Stimulated activated CD4-positive, alpha-beta T cell treated with anti-CD3 and anti-CD28 coated beads, Interleukin-2, amount 100 ng/mL, for 24 hours (primary cell): Measurements from ENCODE around the gene CDK6.
A peak's percentile ranks its signal among the peaks of the same experiment; 100 is the strongest.

Experiments used
- DNase-seq, 2 donors: peaks; one replicate each; pipeline ENCODE4 v3.0.0-alpha.2; 2020

CDK6 gene

DNA sequence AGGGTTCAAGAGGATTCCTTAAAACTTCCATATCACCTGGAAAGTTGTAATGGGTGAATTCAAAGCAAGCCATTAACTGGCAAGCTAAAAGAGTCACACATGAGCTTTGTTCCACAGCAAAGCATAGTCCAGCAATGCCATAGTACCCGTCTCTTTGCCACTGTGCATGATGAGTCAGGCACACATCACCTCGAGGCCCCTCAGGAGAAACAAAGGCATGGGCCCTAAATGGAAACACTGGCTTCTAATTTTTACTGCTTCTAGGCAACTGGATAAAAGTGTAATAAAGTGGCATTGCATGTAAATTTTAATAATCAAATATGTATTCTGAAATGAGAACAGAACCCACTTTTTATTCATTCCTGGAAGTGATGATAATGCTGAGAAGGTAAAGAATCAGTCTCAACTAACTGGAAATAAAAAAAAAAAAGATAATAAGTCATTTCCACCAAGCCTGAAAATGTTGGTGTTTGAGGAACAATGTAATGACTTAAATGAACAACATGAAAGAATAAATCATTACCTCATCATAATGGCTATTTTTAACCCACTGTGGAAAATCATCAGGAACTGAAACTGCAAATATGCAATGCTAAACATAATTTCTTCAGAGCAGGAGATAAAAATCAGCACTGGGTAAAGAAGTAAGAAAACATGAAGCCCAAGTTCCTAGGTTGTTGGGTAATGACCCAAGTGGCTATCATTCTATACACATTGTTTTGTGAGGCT is 104.9 kb downstream of the CDK6 start:
- DNase-seq = peak; percentile 50 to 54

DNA sequence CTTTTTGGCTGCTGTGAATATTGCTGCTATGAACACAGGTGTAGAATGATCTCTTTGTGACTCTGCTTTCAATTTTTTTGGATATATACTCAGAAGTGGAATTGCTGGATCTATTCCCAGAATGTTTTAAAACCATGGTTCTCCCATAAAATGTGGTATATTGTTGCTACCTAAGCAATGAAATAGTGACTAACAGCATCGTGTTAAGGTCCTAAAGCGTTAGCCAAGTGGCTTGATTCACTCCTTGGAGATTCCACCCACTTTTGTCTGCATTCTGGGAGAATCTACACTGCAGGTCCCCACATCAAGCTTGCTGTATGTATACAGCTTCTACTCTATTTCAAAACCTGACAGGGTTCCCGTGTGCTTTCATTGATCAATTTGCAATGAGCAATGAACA is 105.6 kb downstream of the CDK6 start:
- DNase-seq = no peak

DNA sequence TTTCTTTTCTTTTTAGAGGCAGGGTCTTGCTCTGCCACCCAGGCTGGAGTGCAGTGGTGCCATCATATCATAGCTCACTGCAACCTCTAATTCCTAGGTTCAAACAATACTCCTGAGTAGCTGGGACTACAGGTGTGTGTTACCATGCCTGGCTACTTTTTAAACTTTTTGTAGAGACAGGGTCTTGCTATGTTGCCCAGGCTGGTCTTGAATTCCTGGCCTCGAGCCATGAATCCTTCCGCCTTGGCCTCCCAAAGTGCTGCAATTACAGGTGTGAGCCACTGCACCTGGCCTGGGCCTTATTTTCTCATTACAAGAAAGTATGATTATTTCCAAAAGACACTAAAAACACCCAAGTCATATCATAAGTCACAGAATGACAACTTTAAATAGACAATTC is 106.6 kb downstream of the CDK6 start:
- no peak for DNase-seq

DNA sequence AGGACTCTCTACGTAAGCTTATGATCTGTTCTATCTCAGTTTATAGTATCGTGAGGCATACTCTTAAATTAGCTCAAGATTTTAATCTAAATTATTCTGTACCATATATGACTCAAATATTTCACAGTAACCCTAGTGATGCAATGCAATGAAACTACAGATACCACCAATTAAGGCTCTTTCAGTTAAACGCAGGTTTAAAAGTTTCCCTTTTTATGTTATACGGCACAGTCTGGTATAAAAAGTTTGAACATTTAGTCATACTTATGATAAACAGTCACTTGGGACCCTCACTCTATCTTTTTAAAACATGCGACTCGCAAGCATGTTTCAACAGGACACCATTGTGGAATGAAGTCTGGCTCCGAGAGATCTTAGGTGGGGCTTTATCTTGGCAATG is 107.2 kb downstream of the CDK6 start:
- no peak for DNase-seq

DNA sequence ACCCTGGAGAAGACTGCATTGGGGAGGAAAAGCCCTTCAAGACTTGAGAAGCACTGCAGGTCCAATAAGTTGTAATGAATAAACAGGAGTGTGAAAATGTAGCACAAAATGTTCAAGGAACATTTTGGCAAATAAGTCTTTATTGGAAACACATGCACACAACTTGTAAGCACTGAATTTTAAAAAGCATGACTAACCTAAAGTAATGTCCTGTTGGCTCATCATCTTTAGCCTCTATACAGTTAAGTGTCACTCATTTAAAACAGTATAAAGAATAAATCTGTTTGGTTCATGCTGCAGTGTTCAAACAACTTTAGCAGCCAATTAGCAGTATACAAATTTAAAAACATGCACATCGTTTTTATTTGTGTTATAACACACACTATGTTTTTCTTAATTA is 108.6 kb downstream of the CDK6 start:
- no peak for DNase-seq

DNA sequence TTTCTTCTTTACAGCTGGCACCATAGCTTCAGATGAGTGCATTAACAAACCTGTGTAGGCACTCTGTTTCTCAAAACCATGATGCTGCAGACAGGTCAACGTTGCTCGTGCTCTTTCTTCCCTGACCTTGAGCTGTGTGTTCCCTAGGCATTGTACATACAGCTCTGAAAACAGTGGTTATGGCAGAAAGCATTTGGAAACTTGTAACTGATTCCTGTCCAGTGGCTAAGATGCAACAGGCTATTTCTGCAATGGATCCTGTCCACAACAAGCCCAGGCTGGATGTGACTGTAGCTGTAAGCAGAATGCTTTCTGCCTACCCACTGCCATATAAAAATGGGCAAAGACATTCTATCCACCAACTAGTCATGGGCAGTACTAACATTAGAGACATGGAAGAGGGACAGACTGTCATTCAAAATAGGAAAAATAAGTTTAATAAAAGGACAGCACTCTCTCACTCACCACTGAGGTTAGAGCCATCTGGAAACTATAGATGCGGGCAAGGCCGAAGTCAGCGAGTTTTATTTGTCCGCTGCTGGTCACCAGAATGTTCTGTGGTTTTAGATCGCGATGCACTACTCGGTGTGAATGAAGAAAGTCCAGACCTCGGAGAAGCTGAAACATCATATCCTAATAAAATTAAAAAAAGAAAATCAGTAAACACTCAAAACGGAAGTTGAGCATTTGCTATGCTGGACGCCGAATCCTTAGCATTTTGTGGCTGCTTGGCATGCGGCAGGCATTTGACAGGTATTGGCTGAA is 111.0 kb downstream of the CDK6 start:
- DNase-seq = no peak

DNA sequence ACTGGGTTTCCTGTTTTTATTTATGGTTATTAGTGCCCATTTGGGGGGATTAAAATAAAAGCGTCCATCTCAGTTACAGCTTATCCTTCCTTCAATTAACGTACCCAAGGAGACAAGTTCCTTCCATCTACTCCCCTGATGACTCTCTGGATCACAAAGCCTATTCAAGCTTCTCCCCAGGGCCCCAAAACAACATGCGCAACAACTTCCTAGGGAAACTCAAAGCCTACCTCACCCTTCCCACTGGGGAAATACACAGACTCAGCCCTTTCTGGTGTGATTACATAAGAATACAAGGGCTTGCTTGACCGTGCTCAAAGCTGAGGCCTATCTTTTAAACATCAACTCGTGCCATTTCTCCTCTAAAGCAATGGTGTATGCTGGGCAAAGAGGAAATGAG is 112.4 kb downstream of the CDK6 start:
- no peak for DNase-seq

DNA sequence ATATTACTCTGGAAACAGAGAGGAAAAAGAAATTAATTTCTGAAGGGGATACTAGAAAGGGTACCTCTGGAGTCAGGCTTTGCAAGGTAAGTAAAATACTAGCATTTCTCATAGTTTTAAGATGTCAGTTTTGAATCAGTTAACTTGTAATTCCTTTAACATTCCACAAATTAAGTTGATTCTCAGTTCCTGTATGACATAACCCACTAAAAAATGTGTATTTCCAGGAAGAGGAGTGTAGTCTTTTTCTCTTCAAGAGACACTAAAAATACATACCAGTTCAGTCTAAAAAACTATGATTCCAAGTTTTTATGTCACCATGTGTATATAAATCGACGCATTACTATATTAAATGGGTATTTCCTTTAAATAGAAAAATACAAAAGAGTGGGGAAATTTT is 113.2 kb downstream of the CDK6 start:
- no peak for DNase-seq

DNA sequence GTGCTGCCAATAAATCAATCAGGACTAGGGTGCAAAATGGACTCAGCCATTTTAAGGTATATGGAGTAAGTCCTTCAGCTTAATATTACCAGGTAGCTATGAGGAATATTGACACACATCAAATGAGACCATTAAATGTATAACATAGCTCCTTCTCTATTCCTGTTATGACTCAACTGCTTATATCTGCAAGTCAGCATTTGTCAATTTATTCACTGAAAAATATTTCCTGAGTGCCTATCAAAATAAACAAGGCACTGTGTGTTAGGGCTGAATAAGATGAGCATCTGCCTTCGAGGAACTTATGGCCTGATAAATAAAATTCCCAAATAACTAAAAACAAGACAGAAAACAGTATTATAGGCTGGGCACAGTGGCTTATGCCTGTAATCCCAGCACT is 113.8 kb downstream of the CDK6 start:
- DNase-seq = no peak

DNA sequence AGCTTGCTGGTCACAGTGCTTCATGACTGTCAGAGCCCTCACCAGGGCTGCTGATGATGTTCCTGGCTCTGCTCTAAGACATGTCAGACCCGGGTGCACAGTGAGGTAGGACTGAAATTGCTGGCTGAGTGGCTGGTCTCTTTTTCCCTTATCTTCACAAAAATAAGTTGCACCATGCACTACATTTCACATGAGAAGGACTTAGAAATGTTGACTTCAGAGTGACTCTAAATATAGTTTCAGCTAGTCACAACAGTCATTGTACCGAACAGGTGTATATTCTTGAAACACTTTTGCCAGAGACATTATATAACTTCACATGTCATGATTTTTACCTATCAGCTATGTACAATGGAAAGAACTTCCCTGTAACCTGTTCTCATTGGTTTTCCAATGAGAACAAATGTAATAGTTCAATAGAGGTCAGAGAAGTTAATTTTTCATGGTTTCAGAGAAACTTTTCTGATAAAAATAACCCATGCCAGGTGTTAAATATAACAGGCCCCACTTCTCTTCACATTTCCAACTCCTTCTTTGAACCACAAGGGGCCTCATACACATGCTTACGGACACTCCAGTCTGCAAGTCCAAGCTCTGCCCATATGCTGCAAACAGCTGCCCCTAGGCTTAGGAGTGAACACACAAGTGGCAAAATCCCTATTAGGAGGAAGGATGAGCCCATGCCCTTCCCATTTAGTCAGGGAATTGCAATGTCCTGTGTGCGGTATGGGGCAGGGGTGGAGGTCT is 115.6 kb downstream of the CDK6 start:
- no peak for DNase-seq

DNA sequence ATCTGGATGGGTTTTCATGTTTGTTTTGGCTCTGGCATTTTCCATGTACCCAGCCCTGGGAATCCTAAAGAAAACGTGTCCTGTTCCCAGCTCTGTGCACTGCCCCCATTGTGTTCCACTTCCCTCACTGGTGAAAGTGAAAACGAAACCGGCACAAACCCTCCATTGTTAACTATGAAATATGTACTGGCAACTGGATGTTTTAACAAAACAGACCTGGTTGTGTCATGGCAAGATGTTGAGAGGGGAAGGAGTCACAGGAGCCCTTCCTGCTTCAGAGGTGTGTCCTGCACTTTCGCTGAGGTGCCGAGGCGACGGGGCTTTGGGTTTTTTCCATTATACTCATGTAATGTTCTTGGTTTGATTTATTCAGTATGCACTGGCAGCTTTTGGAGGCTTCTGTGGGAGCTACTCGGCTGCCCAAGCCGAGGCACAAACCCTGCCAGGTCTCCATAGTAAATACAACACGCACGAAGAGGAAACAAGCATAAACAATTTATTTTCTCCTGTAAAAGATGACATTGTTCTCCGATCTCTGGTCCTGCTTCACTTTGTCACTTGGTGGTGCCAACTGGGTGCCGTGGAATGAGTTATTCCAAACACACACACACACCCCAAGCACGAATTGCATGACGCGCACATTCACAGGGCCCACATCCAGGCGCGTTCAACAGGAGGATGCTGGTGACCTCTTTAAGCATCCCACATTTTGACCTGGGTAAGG is 118.2 kb downstream of the CDK6 start:
- DNase-seq = peak; percentile 60 to 61

DNA sequence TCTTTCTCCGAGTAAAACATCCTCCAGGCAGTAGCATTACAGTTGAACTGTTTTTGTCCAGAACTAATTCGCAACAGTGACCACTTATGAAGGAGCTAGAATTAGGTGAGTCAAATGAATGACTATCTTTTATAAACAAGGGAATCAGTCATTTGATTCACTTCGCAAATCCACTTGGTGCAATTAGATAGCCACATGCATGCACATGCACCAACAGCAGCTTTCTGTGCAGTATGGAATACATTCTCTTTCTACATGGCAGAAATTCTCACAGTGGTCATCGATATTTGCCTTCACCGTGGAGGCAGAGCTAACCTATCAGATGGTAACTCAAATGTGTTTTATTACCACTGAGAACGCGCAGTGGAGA is 118.8 kb downstream of the CDK6 start:
- no peak for DNase-seq

DNA sequence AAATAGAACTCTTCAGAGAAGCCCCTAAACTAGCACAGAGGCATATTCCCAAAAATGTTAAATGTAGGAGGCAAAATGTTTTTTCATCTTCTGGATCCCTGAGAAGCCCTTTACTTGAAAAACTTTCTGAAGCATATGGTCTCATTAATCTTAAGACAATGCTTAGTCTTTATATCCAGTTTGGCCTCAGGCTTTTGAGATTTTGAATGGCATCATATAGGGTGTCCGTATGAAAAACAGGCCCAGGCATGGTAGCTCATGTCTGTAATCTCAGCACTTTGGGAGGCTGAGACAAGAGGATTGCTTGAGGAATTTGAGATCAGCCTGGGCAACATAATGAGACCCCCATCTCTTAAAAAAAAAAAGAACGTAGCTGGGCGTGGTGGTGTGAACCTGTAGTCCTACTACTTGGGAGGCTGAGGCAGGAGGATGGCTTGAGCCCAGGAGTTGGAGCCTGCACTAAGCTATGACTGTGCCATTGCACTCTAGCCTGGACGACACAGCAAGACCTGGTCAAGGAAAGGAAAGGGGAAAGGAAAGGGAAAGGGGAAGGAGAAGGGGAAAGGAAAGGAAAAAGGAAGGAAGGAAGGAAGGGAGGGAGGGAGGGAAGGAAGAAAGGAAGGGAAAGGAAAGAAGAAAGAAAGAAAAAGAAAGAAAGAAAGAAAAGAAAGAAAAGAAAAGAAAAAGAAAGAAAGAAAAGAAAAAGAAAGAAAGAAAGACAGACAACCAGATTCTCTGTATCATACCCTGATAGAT is 119.4 kb downstream of the CDK6 start:
- DNase-seq = no peak

DNA sequence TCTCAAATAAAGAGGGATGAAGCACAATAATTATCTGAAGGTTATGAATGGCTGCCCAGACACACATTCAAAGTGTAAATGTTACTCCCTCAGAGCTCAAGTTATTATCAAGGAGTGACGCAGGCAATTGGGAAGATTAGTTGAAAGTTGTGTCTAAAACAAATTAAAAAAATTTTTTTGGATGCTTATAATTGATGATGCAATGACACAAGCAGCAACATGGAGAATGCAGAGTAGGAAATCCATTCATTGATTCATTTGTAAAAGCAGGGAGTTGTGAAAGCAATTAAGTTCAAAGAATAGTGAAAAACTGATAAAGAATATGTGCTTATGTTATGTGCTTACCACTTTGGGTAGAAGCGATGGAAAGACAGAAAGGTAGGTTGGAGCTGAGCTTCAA is 120.4 kb downstream of the CDK6 start:
- DNase-seq = no peak

DNA sequence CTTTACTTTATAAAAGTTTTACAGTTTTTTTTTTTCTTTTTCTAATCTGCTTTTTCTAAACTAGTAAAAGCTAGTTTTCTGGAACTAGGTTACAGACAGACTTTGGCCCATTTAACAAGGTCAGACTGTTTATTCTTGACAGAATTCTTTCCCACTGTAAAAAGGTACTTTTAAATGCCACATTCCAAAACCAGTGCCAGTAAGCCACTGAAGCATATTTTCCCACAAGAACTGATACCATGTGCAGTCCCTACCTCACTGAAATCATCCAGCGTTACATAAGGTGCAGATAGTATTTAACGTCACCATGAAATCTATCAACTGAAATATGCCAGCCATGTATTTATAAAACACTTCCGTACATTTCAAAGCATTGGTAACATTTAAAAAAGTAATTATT is 121.6 kb downstream of the CDK6 start:
- DNase-seq = no peak

DNA sequence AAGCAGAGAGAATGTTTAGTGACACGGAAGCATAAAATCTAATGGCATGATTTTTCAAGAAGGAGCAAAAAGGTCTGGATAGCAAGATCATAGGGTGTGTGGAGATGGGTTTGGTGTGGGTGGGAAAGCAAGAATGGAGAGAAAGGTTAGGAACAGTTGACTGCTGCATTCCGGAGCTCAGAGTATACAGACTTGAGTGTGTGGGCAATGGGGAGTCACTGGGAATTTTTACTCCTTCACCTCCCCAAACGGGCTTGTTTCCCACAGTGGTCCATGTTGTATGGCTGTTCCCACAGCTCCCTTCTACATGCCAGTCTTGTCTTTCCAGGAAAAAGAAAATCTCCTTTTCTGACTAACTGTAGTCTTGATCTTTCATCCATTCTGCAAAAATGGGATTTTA is 122.1 kb downstream of the CDK6 start:
- DNase-seq = no peak

DNA sequence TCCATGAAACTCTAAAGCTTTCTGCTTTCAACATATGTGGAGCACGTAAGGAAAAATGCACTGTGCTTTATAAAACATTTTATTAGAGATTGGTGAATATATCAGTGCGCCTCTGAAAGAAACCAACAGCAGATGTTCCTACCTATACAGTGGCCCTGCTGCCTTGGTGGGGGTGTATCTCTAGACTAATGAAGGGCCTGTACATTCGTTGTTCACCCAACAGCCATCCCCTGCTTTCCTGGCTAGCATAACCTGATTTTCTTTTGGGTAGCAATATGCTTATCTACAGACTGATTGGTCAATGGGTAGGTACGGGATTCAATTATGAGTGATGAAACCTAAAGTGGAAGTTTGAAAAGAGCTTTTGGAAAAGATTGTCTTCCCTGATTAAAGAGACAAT is 126.5 kb downstream of the CDK6 start:
- no peak for DNase-seq

DNA sequence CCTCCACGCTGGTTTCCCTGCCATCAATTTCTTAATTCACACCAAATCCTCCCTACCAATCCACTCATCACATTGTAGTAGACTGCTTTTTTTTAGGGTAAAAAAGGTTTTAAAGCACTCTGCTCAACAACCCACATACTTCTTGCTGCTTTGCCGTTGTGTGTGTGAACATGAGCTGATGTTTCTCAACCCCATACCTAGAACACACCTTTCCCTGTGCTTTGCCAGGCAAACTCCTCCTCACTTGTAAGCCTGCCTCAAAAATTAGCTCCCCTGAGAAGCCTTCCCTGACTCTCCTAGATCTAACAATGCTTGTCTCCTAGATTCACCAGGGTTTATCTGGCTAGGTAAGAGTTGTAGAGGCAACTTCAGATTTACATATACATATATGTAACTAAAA is 127.2 kb downstream of the CDK6 start:
- no peak for DNase-seq

DNA sequence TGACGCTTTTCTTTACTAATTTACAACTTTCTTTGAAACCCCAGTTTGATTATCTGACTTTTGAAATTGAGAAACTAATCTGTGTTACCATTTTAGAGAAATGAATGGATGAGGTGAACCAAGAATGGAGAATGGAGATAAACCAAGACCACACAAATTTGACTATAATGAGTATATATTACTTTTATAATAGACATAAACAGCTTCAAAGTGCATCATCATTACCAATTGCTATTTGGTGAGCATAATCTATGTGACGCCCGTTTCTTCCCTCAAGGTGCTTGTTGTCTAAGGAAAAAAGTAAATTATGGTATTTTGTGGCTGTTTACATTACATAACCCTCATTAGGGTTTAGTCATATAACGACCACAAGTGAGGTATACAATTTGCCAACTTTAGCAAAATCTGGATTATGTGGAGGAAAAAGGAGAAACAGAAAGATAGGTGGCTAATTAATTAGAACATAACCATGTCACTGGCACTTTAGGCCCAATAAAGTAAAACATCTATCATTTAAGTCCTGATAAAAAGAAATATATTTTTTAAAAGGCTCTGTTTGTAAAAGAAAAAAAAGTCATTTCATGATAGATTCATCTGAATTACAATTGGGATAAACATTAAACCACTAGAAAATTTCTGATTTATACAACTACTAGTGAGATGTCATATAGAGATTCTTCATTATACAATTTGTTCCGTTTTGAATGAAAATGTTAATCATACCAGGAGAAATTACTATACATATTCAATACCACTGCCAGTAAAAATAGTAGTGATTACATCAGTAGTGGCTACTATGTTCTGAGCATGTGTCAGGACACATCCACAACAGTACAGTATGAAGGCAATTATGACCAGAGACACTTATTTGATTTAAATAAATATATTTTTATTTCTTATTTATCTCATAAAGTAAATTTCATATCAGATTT is 128.0 kb downstream of the CDK6 start:
- no peak for DNase-seq

DNA sequence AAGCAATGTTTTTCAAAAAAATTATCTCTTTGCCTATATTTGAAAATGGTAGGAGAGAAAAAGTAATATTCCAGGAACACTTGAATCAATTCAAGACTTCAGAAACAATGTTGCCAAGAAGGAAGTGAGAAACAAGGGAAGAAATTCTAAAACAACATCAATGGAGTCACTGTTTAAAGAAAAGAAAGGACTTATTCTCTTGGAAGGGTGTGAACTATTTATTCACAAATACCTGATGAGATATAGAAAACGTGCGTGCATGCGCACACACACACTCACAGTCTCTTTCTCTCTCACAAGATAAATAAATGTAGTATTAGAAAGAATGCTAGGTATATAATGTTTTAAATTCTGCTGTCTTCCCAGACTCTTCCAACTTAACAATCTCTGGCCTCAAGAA is 128.9 kb downstream of the CDK6 start:
- no peak for DNase-seq

DNA sequence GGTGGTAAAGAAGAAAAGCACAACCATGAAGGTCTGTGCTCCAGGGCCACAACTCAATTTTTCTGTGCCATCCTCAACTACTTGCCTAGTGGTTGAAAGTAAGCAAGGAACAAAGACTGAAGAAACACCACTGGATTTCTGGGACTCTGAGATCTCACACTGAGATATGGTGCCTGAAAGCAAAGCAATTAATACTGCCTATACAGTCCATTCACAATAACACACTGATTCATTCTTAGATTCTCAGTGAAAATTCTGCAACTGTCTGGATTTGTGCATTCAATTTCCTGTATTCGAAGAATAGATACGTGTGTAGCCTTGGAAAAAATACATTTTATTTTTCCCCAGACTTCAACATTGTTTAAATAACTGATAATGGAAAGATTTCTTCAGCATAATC is 129.8 kb downstream of the CDK6 start:
- DNase-seq = no peak

DNA sequence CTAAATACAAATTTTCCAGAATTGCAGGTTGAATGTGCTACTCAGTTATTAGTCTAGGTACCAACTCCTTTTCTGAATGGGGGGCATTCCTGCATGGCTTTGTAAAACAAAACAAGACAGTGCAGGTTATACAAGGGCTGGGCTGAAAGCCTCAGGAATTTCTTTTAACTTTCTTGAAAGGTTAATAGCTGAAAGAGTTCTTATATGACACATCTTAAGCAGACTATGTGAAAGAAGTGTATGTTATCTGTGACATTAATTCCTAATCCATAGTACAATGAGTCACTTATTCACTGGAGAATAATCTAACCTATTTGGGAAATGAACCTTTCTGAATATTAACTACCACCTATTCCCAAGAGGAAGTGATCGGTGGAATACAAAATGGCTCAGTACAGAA is 130.5 kb downstream of the CDK6 start:
- DNase-seq = no peak
